Measurements from ENCODE around the gene NKAIN1. TPM values are rescaled to one million over a fixed set of nuclear protein-coding genes. Genes with fewer than 3 reads are reported as not detected.
"Not testable (repeated sequence)": the region's sequence is repeated elsewhere in the genome, so short reads cannot be mapped to it uniquely, and the experiment has no call there.

Gene NKAIN1
- total RNA-seq (not detected), polyA plus RNA-seq (not detected)

- Histone ChIP-seq H3K4me1 (ENCODE audit: insufficient read depth, low read length) (no peaks in the 10 kb centered on the region), H3K36me3 (ENCODE audit: insufficient read depth, low read length) (no peaks in the 10 kb centered on the region), H3K9me3 (ENCODE audit: control insufficient read depth in 1 of 2, low read length in 2 of 2) (no peaks in the 10 kb centered on the region), H3K4me3 (ENCODE audit: low read length in 2 of 2) (no peak within 1 kb of the TSS), H3K27ac (ENCODE audit: low read depth, low read length) (no peak within 1 kb of the TSS), H3K27me3 (ENCODE audit: insufficient read depth, low read length) (peaks cover 27% of the 10 kb centered on the region)
- peaks cover 3 to 22% (median 12%) of the 10 kb centered on the region in 4 donors for H3K4me1 Mint-ChIP-seq
- DNase-seq: no peak
- intact Hi-C loops (cut with micrococcal nuclease): no loop called here
- H3K27me3 Mint-ChIP-seq: peaks cover 34 to 39% of the 10 kb centered on the region in 2 donors
- peaks cover 0 to 3% (median 0%) of the 10 kb centered on the region in 8 donors for H3K9me3 Mint-ChIP-seq
- H3K36me3 Mint-ChIP-seq: no peaks in the 10 kb centered on the region
- H3K4me3 Mint-ChIP-seq: peak within 1 kb of the TSS; percentile 49 to 79 (median 68)
- H3K27ac Mint-ChIP-seq: no peak within 1 kb of the TSS
- ChIA-PET POLR2A (ENCODE audit: partially characterized antibody) (no interaction called here), CTCF (ENCODE audit: partially characterized antibody) (no interaction called here)
Measured at GRCh38 chr1:31239653-31240241, at the start of gene NKAIN1. TSS of gene NKAIN1 (minus strand) at chr1:31239887. CDS start at chr1:31239547, 340 bp downstream.

GRCh38 chr1:31289021-31289420, 49.3 kb upstream of the NKAIN1 start:
- H3K36me3 ChIP-seq (ENCODE audit: insufficient read depth, low read length): peaks cover 45% of the 10 kb centered on the region
- no peak overlapping the region for H3K27ac Mint-ChIP-seq
- H3K9me3 Mint-ChIP-seq: no peaks in the 10 kb centered on the region
- POLR2A ChIA-PET (ENCODE audit: partially characterized antibody): no interaction called here
- H3K27me3 Mint-ChIP-seq: no peaks in the 10 kb centered on the region
- CTCF ChIA-PET (ENCODE audit: partially characterized antibody): no interaction called here
- H3K4me1 ChIP-seq (ENCODE audit: insufficient read depth, low read length): no peaks in the 10 kb centered on the region
- no peak overlapping the region for H3K4me3 ChIP-seq (ENCODE audit: low read length in 2 of 2)
- intact Hi-C loops (cut with micrococcal nuclease): no loop called here
- H3K27me3 ChIP-seq (ENCODE audit: insufficient read depth, low read length): no peaks in the 10 kb centered on the region
- no peak for DNase-seq
- no peak overlapping the region for H3K27ac ChIP-seq (ENCODE audit: low read depth, low read length)
- peaks cover 43 to 76% of the 10 kb centered on the region in 2 donors for H3K36me3 Mint-ChIP-seq
- H3K4me1 Mint-ChIP-seq: peaks cover 4 to 11% (median 10%) of the 10 kb centered on the region in 4 donors
- H3K4me3 Mint-ChIP-seq: no peak overlapping the region
- no peaks in the 10 kb centered on the region for H3K9me3 ChIP-seq (ENCODE audit: control insufficient read depth in 1 of 2, low read length in 2 of 2)

GRCh38 chr1:31287791-31288190, 48.1 kb upstream of the NKAIN1 start:
- H3K9me3 ChIP-seq (ENCODE audit: control insufficient read depth in 1 of 2, low read length in 2 of 2); H3K4me1 ChIP-seq (ENCODE audit: insufficient read depth, low read length); CTCF ChIA-PET (ENCODE audit: partially characterized antibody); DNase-seq; intact Hi-C loops (cut with micrococcal nuclease); H3K9me3 Mint-ChIP-seq; H3K4me3 Mint-ChIP-seq; POLR2A ChIA-PET (ENCODE audit: partially characterized antibody); H3K4me3 ChIP-seq (ENCODE audit: low read length in 2 of 2); H3K27me3 ChIP-seq (ENCODE audit: insufficient read depth, low read length); H3K27ac Mint-ChIP-seq; H3K27ac ChIP-seq (ENCODE audit: low read depth, low read length); H3K27me3 Mint-ChIP-seq: not testable (repeated sequence)
- Mint-ChIP-seq H3K4me1 (peaks cover under 1 to 13% (median 2%) of the 10 kb centered on the region in 4 donors), H3K36me3 (peaks cover 40 to 75% of the 10 kb centered on the region in 2 donors)
- H3K36me3 ChIP-seq (ENCODE audit: insufficient read depth, low read length): peaks cover 37% of the 10 kb centered on the region

GRCh38 chr1:31282426-31282825, 42.7 kb upstream of the NKAIN1 start:
- H3K36me3 ChIP-seq (ENCODE audit: insufficient read depth, low read length): peaks cover 44% of the 10 kb centered on the region
- CTCF ChIA-PET (ENCODE audit: partially characterized antibody); H3K4me1 ChIP-seq (ENCODE audit: insufficient read depth, low read length); H3K4me3 ChIP-seq (ENCODE audit: low read length in 2 of 2); H3K9me3 Mint-ChIP-seq; H3K4me3 Mint-ChIP-seq; POLR2A ChIA-PET (ENCODE audit: partially characterized antibody); H3K27ac ChIP-seq (ENCODE audit: low read depth, low read length); H3K27me3 ChIP-seq (ENCODE audit: insufficient read depth, low read length); DNase-seq; intact Hi-C loops (cut with micrococcal nuclease); H3K27me3 Mint-ChIP-seq; H3K9me3 ChIP-seq (ENCODE audit: control insufficient read depth in 1 of 2, low read length in 2 of 2): not testable (repeated sequence)
- Mint-ChIP-seq H3K4me1 (peaks cover 0 to 13% (median 3%) of the 10 kb centered on the region in 4 donors), H3K36me3 (peaks cover 50 to 84% of the 10 kb centered on the region in 2 donors), H3K27ac (peak overlapping the region in 1 of 7 donors; percentile 31)

- intact Hi-C loops (cut with micrococcal nuclease): no loop called here
- no peak for DNase-seq
- Mint-ChIP-seq H3K9me3 (no peaks in the 10 kb centered on the region), H3K27me3 (no peaks in the 10 kb centered on the region), H3K36me3 (peaks cover 49 to 69% of the 10 kb centered on the region in 2 donors), H3K4me3 (no peak overlapping the region), H3K4me1 (peaks cover 0 to 5% (median 4%) of the 10 kb centered on the region in 4 donors), H3K27ac (peak overlapping the region in 2 of 7 donors; percentile 77 to 80)
- H3K4me1 ChIP-seq (ENCODE audit: insufficient read depth, low read length): no peaks in the 10 kb centered on the region
- CTCF ChIA-PET (ENCODE audit: partially characterized antibody): no interaction called here
- no peak overlapping the region for H3K27ac ChIP-seq (ENCODE audit: low read depth, low read length)
- no peaks in the 10 kb centered on the region for H3K9me3 ChIP-seq (ENCODE audit: control insufficient read depth in 1 of 2, low read length in 2 of 2)
- H3K36me3 ChIP-seq (ENCODE audit: insufficient read depth, low read length): peaks cover 45% of the 10 kb centered on the region
- H3K4me3 ChIP-seq (ENCODE audit: low read length in 2 of 2): no peak overlapping the region
- POLR2A ChIA-PET (ENCODE audit: partially characterized antibody): no interaction called here
- H3K27me3 ChIP-seq (ENCODE audit: insufficient read depth, low read length): no peaks in the 10 kb centered on the region
Measured at GRCh38 chr1:31273619-31274018, 33.9 kb upstream of the NKAIN1 start.

- no peak for DNase-seq
- Histone ChIP-seq H3K9me3 (ENCODE audit: control insufficient read depth in 1 of 2, low read length in 2 of 2) (no peaks in the 10 kb centered on the region), H3K4me1 (ENCODE audit: insufficient read depth, low read length) (no peaks in the 10 kb centered on the region), H3K36me3 (ENCODE audit: insufficient read depth, low read length) (peaks cover 38% of the 10 kb centered on the region), H3K4me3 (ENCODE audit: low read length in 2 of 2) (no peak overlapping the region), H3K27me3 (ENCODE audit: insufficient read depth, low read length) (no peaks in the 10 kb centered on the region), H3K27ac (ENCODE audit: low read depth, low read length) (no peak overlapping the region)
- peaks cover 53 to 67% of the 10 kb centered on the region in 2 donors for H3K36me3 Mint-ChIP-seq
- no peak overlapping the region for H3K4me3 Mint-ChIP-seq
- H3K27me3 Mint-ChIP-seq: no peaks in the 10 kb centered on the region
- ChIA-PET POLR2A (ENCODE audit: partially characterized antibody) (no interaction called here), CTCF (ENCODE audit: partially characterized antibody) (no interaction called here)
- intact Hi-C loops (cut with micrococcal nuclease): no loop called here
- H3K4me1 Mint-ChIP-seq: peaks cover 0 to 4% (median 4%) of the 10 kb centered on the region in 4 donors
- H3K9me3 Mint-ChIP-seq: no peaks in the 10 kb centered on the region
- no peak overlapping the region for H3K27ac Mint-ChIP-seq
Measured at GRCh38 chr1:31272369-31272768, 32.7 kb upstream of the NKAIN1 start.

- H3K36me3 Mint-ChIP-seq: peaks cover 72 to 86% of the 10 kb centered on the region in 2 donors
- POLR2A ChIA-PET (ENCODE audit: partially characterized antibody): no interaction called here
- no peak overlapping the region for H3K4me3 ChIP-seq (ENCODE audit: low read length in 2 of 2)
- no peaks in the 10 kb centered on the region for H3K9me3 ChIP-seq (ENCODE audit: control insufficient read depth in 1 of 2, low read length in 2 of 2)
- H3K4me3 Mint-ChIP-seq: no peak overlapping the region
- H3K27ac Mint-ChIP-seq: peak overlapping the region in 1 of 7 donors; percentile 1
- H3K36me3 ChIP-seq (ENCODE audit: insufficient read depth, low read length): peaks cover 46% of the 10 kb centered on the region
- no peaks in the 10 kb centered on the region for H3K9me3 Mint-ChIP-seq
- H3K27me3 Mint-ChIP-seq: no peaks in the 10 kb centered on the region
- no peaks in the 10 kb centered on the region for H3K4me1 Mint-ChIP-seq
- no peaks in the 10 kb centered on the region for H3K4me1 ChIP-seq (ENCODE audit: insufficient read depth, low read length)
- H3K27me3 ChIP-seq (ENCODE audit: insufficient read depth, low read length): no peaks in the 10 kb centered on the region
- intact Hi-C loops (cut with micrococcal nuclease): no loop called here
- CTCF ChIA-PET (ENCODE audit: partially characterized antibody): no interaction called here
- H3K27ac ChIP-seq (ENCODE audit: low read depth, low read length): no peak overlapping the region
- no peak for DNase-seq
Measured at GRCh38 chr1:31266547-31266946, 26.9 kb upstream of the NKAIN1 start.

Measured in CD4-positive, alpha-beta memory T cell (primary cell).